Measurements from ENCODE around the gene CXCL3.

DNA sequence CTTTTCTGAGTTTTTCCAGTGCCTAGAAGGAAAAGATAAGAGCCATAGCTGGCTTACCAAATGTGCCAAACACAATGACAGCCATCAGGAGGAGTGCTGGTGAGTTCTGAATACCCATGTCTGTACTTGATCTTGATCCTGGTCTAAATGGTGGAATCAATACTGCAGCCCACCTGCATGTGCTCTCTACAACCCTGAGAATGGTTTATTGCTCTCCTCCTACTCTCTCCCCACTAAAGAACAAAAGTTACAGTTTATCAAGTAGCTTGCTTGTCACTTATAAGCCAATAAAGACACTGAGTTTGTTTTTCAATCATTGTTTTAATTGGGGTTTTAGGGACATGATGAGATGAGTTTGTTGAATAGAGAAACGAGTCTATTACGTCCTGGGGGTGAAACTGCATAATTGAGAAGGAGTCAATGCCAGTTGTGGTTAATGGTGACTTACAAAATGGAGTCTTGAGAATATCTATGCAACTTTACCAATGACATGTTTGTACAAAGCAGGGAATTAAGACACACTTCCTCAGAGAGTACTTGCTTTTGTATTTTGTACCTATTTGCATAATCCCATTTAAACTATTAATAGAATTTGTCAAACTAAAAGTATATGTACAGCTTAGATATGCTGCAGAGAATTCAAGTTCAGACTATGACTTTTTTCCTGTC, 20.8 kb upstream of the CXCL3 start:
- TF ChIP-seq, protein P1, sequence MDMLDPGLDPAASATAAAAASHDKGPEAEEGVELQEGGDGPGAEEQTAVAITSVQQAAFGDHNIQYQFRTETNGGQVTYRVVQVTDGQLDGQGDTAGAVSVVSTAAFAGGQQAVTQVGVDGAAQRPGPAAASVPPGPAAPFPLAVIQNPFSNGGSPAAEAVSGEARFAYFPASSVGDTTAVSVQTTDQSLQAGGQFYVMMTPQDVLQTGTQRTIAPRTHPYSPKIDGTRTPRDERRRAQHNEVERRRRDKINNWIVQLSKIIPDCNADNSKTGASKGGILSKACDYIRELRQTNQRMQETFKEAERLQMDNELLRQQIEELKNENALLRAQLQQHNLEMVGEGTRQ (IDR thresholded peaks at IDR 0.05), result no peak
- TF ChIP-seq CEBPB (IDR thresholded peaks at IDR 0.05) (no peak), MAX (IDR thresholded peaks at IDR 0.05) (no peak), HMGXB4 (CRISPR knock-in tag; IDR thresholded peaks at IDR 0.05; ENCODE audit: borderline replicate concordance) (no peak), CHD2 (IDR thresholded peaks at IDR 0.05; ENCODE audit: low read length, partially characterized antibody) (no peak), RAD21 (conservative IDR thresholded peaks at IDR 0.05 in 1 of 2, IDR thresholded peaks at IDR 0.05 in 1 of 2) (no peak), TP53 (CRISPR knock-in tag; IDR thresholded peaks at IDR 0.05) (no peak), SREBF2 (IDR thresholded peaks at IDR 0.05) (no peak), POLR2A (IDR thresholded peaks at IDR 0.05; ENCODE audit: low read length) (no peak), CBX8 (IDR thresholded peaks at IDR 0.05) (no peak)
- TF ChIP-seq, protein P2, sequence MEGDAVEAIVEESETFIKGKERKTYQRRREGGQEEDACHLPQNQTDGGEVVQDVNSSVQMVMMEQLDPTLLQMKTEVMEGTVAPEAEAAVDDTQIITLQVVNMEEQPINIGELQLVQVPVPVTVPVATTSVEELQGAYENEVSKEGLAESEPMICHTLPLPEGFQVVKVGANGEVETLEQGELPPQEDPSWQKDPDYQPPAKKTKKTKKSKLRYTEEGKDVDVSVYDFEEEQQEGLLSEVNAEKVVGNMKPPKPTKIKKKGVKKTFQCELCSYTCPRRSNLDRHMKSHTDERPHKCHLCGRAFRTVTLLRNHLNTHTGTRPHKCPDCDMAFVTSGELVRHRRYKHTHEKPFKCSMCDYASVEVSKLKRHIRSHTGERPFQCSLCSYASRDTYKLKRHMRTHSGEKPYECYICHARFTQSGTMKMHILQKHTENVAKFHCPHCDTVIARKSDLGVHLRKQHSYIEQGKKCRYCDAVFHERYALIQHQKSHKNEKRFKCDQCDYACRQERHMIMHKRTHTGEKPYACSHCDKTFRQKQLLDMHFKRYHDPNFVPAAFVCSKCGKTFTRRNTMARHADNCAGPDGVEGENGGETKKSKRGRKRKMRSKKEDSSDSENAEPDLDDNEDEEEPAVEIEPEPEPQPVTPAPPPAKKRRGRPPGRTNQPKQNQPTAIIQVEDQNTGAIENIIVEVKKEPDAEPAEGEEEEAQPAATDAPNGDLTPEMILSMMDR (IDR thresholded peaks at IDR 0.05), result no peak
